HG03439 (cell line): Measurements from ENCODE around the gene MYLK4.
"Not testable (repeated sequence)": the region's sequence is repeated elsewhere in the genome, so short reads cannot be mapped to it uniquely, and the experiment has no call there.

ENCODE experiments used
- ATAC-seq: cut with Tn5 transposase; IDR thresholded peaks from one replicate; pipeline ENCODE4 v1.9.1; 2021; ENCODE audit warnings: mild to moderate bottlenecking, moderate library complexity; ENCODE audit not compliant: unreplicated experiment

MYLK4 gene

GRCh38 chr6:2780102-2780737 lies 29.5 kb upstream of the MYLK4 start:
- no peak for ATAC-seq

- ATAC-seq: no peak
Observed at GRCh38 chr6:2777249-2777648, 26.5 kb upstream of the MYLK4 start.

- ATAC-seq: no peak
Observed at GRCh38 chr6:2775003-2775402, 24.3 kb upstream of the MYLK4 start.

- ATAC-seq: no peak
Observed at GRCh38 chr6:2773449-2773848, 22.7 kb upstream of the MYLK4 start.

GRCh38 chr6:2772840-2773239 lies 22.1 kb upstream of the MYLK4 start:
- no peak for ATAC-seq

- no peak for ATAC-seq
Observed at GRCh38 chr6:2771079-2771478, 20.4 kb upstream of the MYLK4 start.

- no peak for ATAC-seq
Observed at GRCh38 chr6:2770171-2770570, 19.4 kb upstream of the MYLK4 start.

- no peak for ATAC-seq
Observed at GRCh38 chr6:2768696-2769095, 18.0 kb upstream of the MYLK4 start.

- no peak for ATAC-seq
Observed at GRCh38 chr6:2767657-2768524, 17.2 kb upstream of the MYLK4 start.

- no peak for ATAC-seq
Observed at GRCh38 chr6:2766767-2767656, 16.3 kb upstream of the MYLK4 start.

GRCh38 chr6:2765896-2766766 lies 15.4 kb upstream of the MYLK4 start:
- ATAC-seq: peak; percentile 23

- peak; percentile 92 for ATAC-seq
Observed at GRCh38 chr6:2765166-2765895, 14.6 kb upstream of the MYLK4 start, which contains the start of gene WRNIP1. Gene WRNIP1, plus strand, starts transcription at chr6:2765393. Its CDS starts 230 bp downstream, at chr6:2765623.

- ATAC-seq: peak; percentile 60
Observed at GRCh38 chr6:2764610-2765165, 14.0 kb upstream of the MYLK4 start.

- no peak for ATAC-seq
Observed at GRCh38 chr6:2763876-2764540, 13.3 kb upstream of the MYLK4 start.

GRCh38 chr6:2763345-2763841 lies 12.7 kb upstream of the MYLK4 start:
- ATAC-seq: no peak

- not testable (repeated sequence) for ATAC-seq
Observed at GRCh38 chr6:2762868-2763267, 12.1 kb upstream of the MYLK4 start.

GRCh38 chr6:2760882-2761842 lies 10.4 kb upstream of the MYLK4 start:
- no peak for ATAC-seq
